GM23338 (cell line): ENCODE data around the gene INPP4A. TPM values are rescaled to one million over a fixed set of nuclear protein-coding genes. Genes with fewer than 3 reads are reported as not detected.

Experiments
- ATAC-seq: fragments of 200-7000 bp; cut with Tn5 transposase; 3 replicates; pipeline ENCODE4 v1.9.1; 2020
- DNase-seq: peaks from one replicate; pipeline ENCODE4 v3.0.0-alpha.2; 2015; ENCODE audit warnings: low spot score
- H2AFZ ChIP-seq: fragments of 200-600 bp; sonication (generic); 2 replicates; pipeline ENCODE4 v1.8.0; 2016; ENCODE audit warnings: antibody characterized with exemption, mild to moderate bottlenecking, moderate library complexity
- H3F3A ChIP-seq: fragments of 200-600 bp; sonication (generic); replicated peaks from 2 replicates; pipeline ENCODE4 v1.8.0; 2017; ENCODE audit warnings: antibody characterized with exemption, mixed run types, low read depth
- H3K27ac ChIP-seq: fragments of 200-600 bp; sonication (generic); 2 replicates; pipeline ENCODE4 v1.6.1; 2016; ENCODE audit warnings: low read depth
- H3K27me3 ChIP-seq: fragments of 200-600 bp; sonication (generic); 2 replicates; pipeline ENCODE4 v1.8.0; 2016; ENCODE audit warnings: mild to moderate bottlenecking, mixed run types, moderate library complexity; ENCODE audit not compliant: insufficient read depth
- H3K36me3 ChIP-seq: fragments of 200-600 bp; sonication (generic); 2 replicates; pipeline ENCODE4 v1.8.0; 2016; ENCODE audit warnings: mild to moderate bottlenecking; ENCODE audit not compliant: insufficient read depth
- H3K4me1 ChIP-seq: fragments of 200-600 bp; sonication (generic); 2 replicates; pipeline ENCODE4 v1.8.0; 2016; ENCODE audit warnings: mild to moderate bottlenecking, moderate library complexity; ENCODE audit not compliant: insufficient read depth
- H3K4me2 ChIP-seq: fragments of 200-600 bp; sonication (generic); 2 replicates; pipeline ENCODE4 v1.7.1; 2017; ENCODE audit warnings: mixed run types
- H3K4me3 ChIP-seq: fragments of 200-600 bp; sonication (generic); 2 replicates; pipeline ENCODE4 v1.6.1; 2016; ENCODE audit warnings: mixed run types
- H3K79me2 ChIP-seq: fragments of 200-600 bp; sonication (generic); replicated peaks from 2 replicates; pipeline ENCODE4 v1.8.0; 2017; ENCODE audit warnings: mild to moderate bottlenecking; ENCODE audit not compliant: insufficient read depth
- H3K9me2 ChIP-seq: fragments of 200-600 bp; sonication (generic); 2 replicates; pipeline ENCODE4 v1.8.0; 2017; ENCODE audit not compliant: insufficient read depth
- H4K20me1 ChIP-seq: fragments of 200-600 bp; sonication (generic); replicated peaks from 2 replicates; pipeline ENCODE4 v1.8.0; 2017; ENCODE audit warnings: mild to moderate bottlenecking; ENCODE audit not compliant: insufficient read depth
- H3K27ac Mint-ChIP-seq: 2 replicates; pipeline ENCODE4 v1.8.0; 2020; ENCODE audit warnings: inconsistent platforms, mild to moderate bottlenecking, moderate library complexity, mixed read lengths
- H3K27me3 Mint-ChIP-seq: 3 replicates; pipeline ENCODE4 v1.8.0; 2022; ENCODE audit warnings: low read depth, mild to moderate bottlenecking, moderate library complexity, mixed read lengths, inconsistent platforms; ENCODE audit not compliant: insufficient read depth, poor library complexity
- H3K36me3 Mint-ChIP-seq: 3 replicates; pipeline ENCODE4 v1.8.0; 2021; ENCODE audit warnings: low read depth, mild to moderate bottlenecking, inconsistent platforms, moderate library complexity, mixed read lengths
- H3K4me1 Mint-ChIP-seq: 3 replicates; pipeline ENCODE4 v1.8.0; 2020; ENCODE audit warnings: mild to moderate bottlenecking, inconsistent platforms, mixed read lengths
- H3K4me3 Mint-ChIP-seq: 3 replicates; pipeline ENCODE4 v1.8.0; 2021; ENCODE audit warnings: moderate library complexity, mild to moderate bottlenecking, inconsistent platforms, mixed read lengths
- H3K9me3 Mint-ChIP-seq: 3 replicates; pipeline ENCODE4 v1.8.0; 2020; ENCODE audit warnings: moderate library complexity, mild to moderate bottlenecking, inconsistent platforms, mixed read lengths
- EZH2 ChIP-seq: fragments of 200-600 bp; sonication (generic); IDR thresholded peaks from one replicate; pipeline ENCODE4 v1.8.0; 2017; ENCODE audit warnings: antibody characterized with exemption, mild to moderate bottlenecking, low read depth; ENCODE audit not compliant: unreplicated experiment
- JUNB ChIP-seq: IDR thresholded peaks from one replicate; pipeline ENCODE4 v1.6.1; 2016; ENCODE audit warnings: antibody characterized with exemption; ENCODE audit not compliant: unreplicated experiment
- NANOG ChIP-seq: IDR thresholded peaks from 2 replicates; pipeline ENCODE4 v1.6.1; 2016; ENCODE audit warnings: antibody characterized with exemption, borderline replicate concordance
- POLR2AphosphoS5 ChIP-seq: IDR thresholded peaks from 2 replicates; pipeline ENCODE4 v1.6.1; 2016; ENCODE audit warnings: antibody characterized with exemption, low read depth
- ZNF114 ChIP-seq: fragments of 250-450 bp; sonication (Bioruptor Pico); IDR thresholded peaks from 2 replicates; pipeline ENCODE4 v1.5.0; 2020; ENCODE audit warnings: mild to moderate bottlenecking, moderate library complexity
- polyA plus RNA-seq: library from polyadenylated mRNA; unstranded; fragments of >200 nt; fragmentation: Nextera tagmentation; extraction: Ambion mirVana; gene quantifications from 2 replicates; pipeline ENCODE4 v1.2.1, GENCODE V29; 2016
- total RNA-seq: library from RNA; depleted of rRNA; stranded (reverse); fragments of >200 nt; shearing (Covaris generic); gene quantifications from 2 replicates; pipeline ENCODE4 v1.2.3, GENCODE V29; 2014
- TF ChIP-seq, protein P1 (sequence below): IDR thresholded peaks from one replicate; pipeline ENCODE4 v1.6.1; 2018; ENCODE audit warnings: antibody characterized with exemption; ENCODE audit not compliant: unreplicated experiment
- TF ChIP-seq, protein P2 (sequence below), 2 experiments: fragments of 200-600 bp in 1 of 2; sonication (generic) in 1 of 2; conservative IDR thresholded peaks; 2 replicates each; pipeline versions ENCODE4 v1.5.1 to v1.6.1; 2016 to 2017; ENCODE audit warnings: antibody characterized with exemption in 2 of 2, low read depth in 2 of 2, mild to moderate bottlenecking in 2 of 2, moderate library complexity in 1 of 2
- TF ChIP-seq, protein P3 (sequence below): fragments of 250-450 bp; sonication (Bioruptor Pico); IDR thresholded peaks from 2 replicates; pipeline ENCODE4 v1.5.0; 2020; ENCODE audit warnings: mild to moderate bottlenecking, moderate library complexity

The INPP4A gene
- total and polyA plus RNA-seq, 2 experiments from 2014 or later: 8.5 to 36.9 TPM

DNA sequence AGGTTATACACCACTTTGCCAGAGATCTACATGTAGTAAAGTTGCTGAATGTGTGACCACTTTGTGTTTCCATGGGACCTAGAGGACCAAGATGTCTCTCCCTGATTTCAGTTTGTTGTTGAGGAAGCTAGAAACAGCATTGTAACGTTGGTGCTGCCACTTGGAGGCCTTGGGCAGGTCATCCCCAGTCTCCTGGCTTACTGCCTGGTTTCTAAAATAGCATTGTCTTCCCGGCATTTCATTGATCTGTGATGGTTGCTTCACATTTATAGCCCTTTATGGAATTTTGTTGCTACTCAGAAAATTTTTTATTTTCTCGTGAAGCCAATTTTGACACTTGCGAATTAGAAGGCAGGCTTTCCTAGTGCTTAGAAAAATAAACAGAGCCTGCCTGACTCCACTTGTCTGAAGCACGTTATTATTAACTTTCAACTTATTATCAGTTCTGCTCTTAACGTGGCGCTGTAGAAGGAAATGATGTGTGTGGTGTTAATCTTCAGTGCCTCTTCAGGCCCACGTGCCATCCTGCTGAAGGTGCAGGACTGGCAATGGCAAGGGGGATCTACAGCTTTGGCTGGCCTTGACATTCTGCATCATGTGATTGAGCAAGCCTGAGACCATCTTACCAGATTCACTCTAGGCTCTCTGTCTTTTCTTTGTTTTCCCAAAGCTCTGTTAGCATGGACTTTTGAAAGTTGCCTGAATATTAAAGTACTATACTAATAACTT is 59.9 kb downstream of the INPP4A start (continued):
- TF ChIP-seq, protein P1, sequence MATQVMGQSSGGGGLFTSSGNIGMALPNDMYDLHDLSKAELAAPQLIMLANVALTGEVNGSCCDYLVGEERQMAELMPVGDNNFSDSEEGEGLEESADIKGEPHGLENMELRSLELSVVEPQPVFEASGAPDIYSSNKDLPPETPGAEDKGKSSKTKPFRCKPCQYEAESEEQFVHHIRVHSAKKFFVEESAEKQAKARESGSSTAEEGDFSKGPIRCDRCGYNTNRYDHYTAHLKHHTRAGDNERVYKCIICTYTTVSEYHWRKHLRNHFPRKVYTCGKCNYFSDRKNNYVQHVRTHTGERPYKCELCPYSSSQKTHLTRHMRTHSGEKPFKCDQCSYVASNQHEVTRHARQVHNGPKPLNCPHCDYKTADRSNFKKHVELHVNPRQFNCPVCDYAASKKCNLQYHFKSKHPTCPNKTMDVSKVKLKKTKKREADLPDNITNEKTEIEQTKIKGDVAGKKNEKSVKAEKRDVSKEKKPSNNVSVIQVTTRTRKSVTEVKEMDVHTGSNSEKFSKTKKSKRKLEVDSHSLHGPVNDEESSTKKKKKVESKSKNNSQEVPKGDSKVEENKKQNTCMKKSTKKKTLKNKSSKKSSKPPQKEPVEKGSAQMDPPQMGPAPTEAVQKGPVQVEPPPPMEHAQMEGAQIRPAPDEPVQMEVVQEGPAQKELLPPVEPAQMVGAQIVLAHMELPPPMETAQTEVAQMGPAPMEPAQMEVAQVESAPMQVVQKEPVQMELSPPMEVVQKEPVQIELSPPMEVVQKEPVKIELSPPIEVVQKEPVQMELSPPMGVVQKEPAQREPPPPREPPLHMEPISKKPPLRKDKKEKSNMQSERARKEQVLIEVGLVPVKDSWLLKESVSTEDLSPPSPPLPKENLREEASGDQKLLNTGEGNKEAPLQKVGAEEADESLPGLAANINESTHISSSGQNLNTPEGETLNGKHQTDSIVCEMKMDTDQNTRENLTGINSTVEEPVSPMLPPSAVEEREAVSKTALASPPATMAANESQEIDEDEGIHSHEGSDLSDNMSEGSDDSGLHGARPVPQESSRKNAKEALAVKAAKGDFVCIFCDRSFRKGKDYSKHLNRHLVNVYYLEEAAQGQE: no peak
- TF ChIP-seq JUNB: no peak
- TF ChIP-seq, protein P2, sequence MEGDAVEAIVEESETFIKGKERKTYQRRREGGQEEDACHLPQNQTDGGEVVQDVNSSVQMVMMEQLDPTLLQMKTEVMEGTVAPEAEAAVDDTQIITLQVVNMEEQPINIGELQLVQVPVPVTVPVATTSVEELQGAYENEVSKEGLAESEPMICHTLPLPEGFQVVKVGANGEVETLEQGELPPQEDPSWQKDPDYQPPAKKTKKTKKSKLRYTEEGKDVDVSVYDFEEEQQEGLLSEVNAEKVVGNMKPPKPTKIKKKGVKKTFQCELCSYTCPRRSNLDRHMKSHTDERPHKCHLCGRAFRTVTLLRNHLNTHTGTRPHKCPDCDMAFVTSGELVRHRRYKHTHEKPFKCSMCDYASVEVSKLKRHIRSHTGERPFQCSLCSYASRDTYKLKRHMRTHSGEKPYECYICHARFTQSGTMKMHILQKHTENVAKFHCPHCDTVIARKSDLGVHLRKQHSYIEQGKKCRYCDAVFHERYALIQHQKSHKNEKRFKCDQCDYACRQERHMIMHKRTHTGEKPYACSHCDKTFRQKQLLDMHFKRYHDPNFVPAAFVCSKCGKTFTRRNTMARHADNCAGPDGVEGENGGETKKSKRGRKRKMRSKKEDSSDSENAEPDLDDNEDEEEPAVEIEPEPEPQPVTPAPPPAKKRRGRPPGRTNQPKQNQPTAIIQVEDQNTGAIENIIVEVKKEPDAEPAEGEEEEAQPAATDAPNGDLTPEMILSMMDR (conservative IDR thresholded peaks at IDR 0.05; ENCODE audit: low read depth in 2 of 2): no peak

DNA sequence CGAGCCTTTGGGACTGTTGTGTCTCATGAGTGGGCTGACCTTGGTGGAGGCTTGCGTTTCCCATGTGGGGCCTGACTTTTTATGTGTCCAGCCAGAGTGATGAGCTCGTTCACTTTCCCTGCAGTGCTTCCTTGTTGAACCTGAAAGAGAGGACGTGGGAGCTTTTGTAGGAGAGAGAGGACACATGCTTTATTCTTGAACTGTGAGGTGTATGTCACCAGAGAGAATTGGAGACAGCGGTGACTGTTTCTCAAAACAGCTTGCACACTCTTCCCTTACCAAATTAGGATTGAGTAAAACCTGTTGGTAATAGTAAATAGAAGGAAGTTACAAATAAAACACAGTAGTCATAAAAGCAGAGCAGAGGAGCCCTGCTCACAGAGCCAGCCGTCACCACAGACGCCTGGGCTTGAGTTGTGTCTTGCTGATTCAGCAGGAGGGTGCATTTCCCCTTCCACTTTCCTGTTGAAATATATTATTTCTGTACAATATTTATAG is 60.7 kb downstream of the INPP4A start:
- H3K9me3 Mint-ChIP-seq: no peaks in the 10 kb centered on the region
- H2AFZ ChIP-seq: no peak overlapping the region
- no peak overlapping the region for H3K4me2 ChIP-seq
- no peak overlapping the region for H3K4me3 Mint-ChIP-seq
- H3K27me3 ChIP-seq: no peaks in the 10 kb centered on the region
- H3F3A ChIP-seq: no peaks in the 10 kb centered on the region
- peaks cover 43% of the 10 kb centered on the region for H3K79me2 ChIP-seq
- ATAC-seq (no peak), DNase-seq (no peak)
- no peaks in the 10 kb centered on the region for H3K36me3 ChIP-seq
- peaks cover 29% of the 10 kb centered on the region for H3K4me1 Mint-ChIP-seq
- no peaks in the 10 kb centered on the region; the same call in 1 of the 2 replicates for H4K20me1 ChIP-seq
- H3K36me3 Mint-ChIP-seq: peaks cover 3% of the 10 kb centered on the region; the same call in 1 of the 3 replicates
- no peak overlapping the region for H3K27ac ChIP-seq
- H3K27ac Mint-ChIP-seq: no peak overlapping the region
- peaks cover 6% of the 10 kb centered on the region for H3K27me3 Mint-ChIP-seq
- H3K4me3 ChIP-seq: no peak overlapping the region
- H3K9me2 ChIP-seq: 0 out of 2 replicates have a peak, but pooled peaks cover 9% of the 10 kb centered on the region
- H3K4me1 ChIP-seq: no peaks in the 10 kb centered on the region
- TF ChIP-seq NANOG (no peak), JUNB (no peak), ZNF114 (CRISPR knock-in tag) (no peak), EZH2 (no peak), POLR2AphosphoS5 (no peak)
- TF ChIP-seq, protein P3, sequence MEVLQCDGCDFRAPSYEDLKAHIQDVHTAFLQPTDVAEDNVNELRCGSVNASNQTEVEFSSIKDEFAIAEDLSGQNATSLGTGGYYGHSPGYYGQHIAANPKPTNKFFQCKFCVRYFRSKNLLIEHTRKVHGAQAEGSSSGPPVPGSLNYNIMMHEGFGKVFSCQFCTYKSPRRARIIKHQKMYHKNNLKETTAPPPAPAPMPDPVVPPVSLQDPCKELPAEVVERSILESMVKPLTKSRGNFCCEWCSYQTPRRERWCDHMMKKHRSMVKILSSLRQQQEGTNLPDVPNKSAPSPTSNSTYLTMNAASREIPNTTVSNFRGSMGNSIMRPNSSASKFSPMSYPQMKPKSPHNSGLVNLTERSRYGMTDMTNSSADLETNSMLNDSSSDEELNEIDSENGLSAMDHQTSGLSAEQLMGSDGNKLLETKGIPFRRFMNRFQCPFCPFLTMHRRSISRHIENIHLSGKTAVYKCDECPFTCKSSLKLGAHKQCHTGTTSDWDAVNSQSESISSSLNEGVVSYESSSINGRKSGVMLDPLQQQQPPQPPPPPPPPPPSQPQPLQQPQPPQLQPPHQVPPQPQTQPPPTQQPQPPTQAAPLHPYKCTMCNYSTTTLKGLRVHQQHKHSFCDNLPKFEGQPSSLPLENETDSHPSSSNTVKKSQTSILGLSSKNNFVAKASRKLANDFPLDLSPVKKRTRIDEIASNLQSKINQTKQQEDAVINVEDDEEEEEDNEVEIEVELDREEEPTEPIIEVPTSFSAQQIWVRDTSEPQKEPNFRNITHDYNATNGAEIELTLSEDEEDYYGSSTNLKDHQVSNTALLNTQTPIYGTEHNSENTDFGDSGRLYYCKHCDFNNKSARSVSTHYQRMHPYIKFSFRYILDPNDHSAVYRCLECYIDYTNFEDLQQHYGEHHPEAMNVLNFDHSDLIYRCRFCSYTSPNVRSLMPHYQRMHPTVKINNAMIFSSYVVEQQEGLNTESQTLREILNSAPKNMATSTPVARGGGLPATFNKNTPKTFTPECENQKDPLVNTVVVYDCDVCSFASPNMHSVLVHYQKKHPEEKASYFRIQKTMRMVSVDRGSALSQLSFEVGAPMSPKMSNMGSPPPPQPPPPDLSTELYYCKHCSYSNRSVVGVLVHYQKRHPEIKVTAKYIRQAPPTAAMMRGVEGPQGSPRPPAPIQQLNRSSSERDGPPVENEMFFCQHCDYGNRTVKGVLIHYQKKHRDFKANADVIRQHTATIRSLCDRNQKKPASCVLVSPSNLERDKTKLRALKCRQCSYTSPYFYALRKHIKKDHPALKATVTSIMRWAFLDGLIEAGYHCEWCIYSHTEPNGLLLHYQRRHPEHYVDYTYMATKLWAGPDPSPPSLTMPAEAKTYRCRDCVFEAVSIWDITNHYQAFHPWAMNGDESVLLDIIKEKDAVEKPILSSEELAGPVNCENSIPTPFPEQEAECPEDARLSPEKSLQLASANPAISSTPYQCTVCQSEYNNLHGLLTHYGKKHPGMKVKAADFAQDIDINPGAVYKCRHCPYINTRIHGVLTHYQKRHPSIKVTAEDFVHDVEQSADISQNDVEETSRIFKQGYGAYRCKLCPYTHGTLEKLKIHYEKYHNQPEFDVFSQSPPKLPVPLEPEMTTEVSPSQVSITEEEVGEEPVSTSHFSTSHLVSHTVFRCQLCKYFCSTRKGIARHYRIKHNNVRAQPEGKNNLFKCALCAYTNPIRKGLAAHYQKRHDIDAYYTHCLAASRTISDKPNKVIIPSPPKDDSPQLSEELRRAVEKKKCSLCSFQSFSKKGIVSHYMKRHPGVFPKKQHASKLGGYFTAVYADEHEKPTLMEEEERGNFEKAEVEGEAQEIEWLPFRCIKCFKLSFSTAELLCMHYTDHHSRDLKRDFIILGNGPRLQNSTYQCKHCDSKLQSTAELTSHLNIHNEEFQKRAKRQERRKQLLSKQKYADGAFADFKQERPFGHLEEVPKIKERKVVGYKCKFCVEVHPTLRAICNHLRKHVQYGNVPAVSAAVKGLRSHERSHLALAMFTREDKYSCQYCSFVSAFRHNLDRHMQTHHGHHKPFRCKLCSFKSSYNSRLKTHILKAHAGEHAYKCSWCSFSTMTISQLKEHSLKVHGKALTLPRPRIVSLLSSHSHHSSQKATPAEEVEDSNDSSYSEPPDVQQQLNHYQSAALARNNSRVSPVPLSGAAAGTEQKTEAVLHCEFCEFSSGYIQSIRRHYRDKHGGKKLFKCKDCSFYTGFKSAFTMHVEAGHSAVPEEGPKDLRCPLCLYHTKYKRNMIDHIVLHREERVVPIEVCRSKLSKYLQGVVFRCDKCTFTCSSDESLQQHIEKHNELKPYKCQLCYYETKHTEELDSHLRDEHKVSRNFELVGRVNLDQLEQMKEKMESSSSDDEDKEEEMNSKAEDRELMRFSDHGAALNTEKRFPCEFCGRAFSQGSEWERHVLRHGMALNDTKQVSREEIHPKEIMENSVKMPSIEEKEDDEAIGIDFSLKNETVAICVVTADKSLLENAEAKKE (CRISPR knock-in tag): no peak
- TF ChIP-seq, protein P1: no peak
